Measurements from ENCODE around the gene ESRRG.

ESRRG gene

DNA sequence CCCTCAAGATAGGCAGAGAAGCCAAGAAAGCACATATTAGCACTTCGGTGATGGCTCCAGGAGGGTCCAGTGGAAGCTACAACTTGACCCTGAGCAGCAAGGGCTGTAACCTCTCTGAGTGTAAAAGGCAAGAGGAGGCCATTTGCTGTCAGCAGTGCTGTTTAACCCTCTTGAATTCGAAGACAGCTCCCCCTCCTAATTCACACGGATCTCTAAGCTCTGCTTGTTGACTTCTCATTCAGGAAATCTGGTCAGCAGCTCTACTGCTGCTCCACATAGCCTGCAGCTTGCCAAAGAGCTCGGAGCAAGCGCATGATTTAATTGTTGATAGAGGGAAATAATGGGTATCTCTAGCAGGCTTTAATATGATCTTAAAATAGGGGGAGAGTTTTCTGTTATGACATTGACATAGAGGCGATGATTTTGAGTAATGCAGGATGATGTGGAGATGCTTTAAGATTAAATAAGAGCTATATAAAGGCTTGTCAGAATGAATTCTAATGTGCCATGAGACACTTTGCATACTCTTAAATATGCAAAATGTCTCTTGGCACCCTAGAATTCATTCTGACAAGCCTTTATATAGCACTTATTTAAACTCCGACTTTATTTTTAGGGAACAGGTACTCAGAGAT, 220.6 kb downstream of the ESRRG start:
- peak; percentile 95 for ATAC-seq
- 0 out of 2 replicates have a peak, but pooled peaks have one; percentile 28 for TF ChIP-seq ZFP3 (CRISPR knock-in tag; IDR thresholded peaks at IDR 0.05)
- TF ChIP-seq OSR1 (CRISPR knock-in tag; IDR thresholded peaks at IDR 0.05): no peak
- TF ChIP-seq TOX (CRISPR knock-in tag; IDR thresholded peaks at IDR 0.05; ENCODE audit: borderline replicate concordance): peak; percentile 59; the same call in 1 of the 2 replicates
- TF ChIP-seq SNAI2 (CRISPR knock-in tag; IDR thresholded peaks at IDR 0.05): no peak
- TF ChIP-seq GLIS3 (CRISPR knock-in tag; IDR thresholded peaks at IDR 0.05): no peak

DNA sequence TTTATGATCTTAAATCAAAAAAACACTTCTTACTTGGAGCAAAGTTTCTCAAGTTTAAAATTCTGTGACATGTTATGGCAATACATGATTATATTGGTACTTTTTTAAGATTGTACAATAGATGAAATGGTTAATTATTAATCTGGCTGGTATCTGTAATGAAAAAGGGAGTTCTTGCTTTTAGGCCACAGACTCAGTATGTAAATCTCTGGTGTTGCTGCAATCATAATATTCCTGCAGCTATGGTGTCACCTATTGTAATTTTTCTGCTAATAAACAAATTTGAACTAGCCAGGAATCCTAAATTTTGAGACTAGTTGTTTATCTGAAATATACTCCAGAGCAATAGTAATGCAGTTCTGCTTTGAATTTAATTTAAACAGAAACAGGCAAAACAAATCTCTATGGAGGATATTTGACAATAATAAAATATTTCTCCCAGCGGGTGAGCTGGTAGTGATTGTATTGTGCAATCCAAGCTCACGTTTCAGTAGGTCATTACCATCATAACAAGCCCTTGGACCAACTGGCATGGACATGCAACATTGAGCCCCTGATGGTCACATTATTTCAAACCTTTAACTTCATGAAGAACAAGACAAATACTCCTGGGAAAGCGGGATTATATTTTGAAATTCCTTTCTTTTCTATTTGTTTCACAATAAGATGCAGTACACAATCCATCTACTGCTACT, 222.8 kb downstream of the ESRRG start:
- ATAC-seq: no peak
- no peak for TF ChIP-seq BACH2 (CRISPR knock-in tag; IDR thresholded peaks at IDR 0.05; ENCODE audit: borderline replicate concordance)
- no peak for TF ChIP-seq ARNTL (CRISPR knock-in tag; IDR thresholded peaks at IDR 0.05; ENCODE audit: borderline replicate concordance, low read depth)
- no peak for TF ChIP-seq ZNF8 (CRISPR knock-in tag; IDR thresholded peaks at IDR 0.05)
- TF ChIP-seq, protein P1, sequence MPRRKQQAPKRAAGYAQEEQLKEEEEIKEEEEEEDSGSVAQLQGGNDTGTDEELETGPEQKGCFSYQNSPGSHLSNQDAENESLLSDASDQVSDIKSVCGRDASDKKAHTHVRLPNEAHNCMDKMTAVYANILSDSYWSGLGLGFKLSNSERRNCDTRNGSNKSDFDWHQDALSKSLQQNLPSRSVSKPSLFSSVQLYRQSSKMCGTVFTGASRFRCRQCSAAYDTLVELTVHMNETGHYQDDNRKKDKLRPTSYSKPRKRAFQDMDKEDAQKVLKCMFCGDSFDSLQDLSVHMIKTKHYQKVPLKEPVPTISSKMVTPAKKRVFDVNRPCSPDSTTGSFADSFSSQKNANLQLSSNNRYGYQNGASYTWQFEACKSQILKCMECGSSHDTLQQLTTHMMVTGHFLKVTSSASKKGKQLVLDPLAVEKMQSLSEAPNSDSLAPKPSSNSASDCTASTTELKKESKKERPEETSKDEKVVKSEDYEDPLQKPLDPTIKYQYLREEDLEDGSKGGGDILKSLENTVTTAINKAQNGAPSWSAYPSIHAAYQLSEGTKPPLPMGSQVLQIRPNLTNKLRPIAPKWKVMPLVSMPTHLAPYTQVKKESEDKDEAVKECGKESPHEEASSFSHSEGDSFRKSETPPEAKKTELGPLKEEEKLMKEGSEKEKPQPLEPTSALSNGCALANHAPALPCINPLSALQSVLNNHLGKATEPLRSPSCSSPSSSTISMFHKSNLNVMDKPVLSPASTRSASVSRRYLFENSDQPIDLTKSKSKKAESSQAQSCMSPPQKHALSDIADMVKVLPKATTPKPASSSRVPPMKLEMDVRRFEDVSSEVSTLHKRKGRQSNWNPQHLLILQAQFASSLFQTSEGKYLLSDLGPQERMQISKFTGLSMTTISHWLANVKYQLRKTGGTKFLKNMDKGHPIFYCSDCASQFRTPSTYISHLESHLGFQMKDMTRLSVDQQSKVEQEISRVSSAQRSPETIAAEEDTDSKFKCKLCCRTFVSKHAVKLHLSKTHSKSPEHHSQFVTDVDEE (CRISPR knock-in tag; IDR thresholded peaks at IDR 0.05): no peak
- TF ChIP-seq OSR1 (CRISPR knock-in tag; IDR thresholded peaks at IDR 0.05): no peak

DNA sequence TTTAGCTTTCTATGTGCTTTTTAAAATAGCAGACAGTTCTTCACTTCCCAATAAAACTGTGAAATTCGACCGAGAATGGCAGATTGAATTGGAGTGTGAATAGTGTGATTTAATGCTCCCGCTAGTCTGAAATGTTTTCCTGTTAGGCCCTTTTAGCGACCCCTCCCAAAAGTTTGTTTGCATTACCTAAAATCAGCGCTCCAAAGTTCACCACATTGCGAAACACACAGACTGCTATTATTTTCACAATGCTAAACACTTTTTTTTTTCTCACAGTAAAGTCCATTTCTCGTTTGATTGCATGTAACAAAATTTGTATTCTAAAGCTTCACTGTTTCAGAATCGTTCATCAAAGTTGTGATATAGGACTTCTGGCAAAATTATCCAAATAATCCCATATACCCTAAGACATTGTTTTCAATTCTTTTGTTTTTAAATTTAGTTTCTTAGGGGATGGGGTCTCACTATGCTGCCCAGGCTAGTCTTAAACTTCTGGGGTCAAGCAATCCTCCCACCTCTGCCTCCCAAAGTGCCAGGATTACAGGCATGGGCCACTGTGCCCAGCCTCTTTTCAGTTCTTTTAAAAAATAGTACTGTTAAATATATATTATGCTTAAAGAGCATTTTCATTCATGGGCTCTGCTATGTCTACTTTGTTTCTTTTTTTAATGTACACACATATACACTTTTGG, 223.5 kb downstream of the ESRRG start:
- TF ChIP-seq TOX (CRISPR knock-in tag; IDR thresholded peaks at IDR 0.05; ENCODE audit: borderline replicate concordance): no peak
- ATAC-seq: no peak

DNA sequence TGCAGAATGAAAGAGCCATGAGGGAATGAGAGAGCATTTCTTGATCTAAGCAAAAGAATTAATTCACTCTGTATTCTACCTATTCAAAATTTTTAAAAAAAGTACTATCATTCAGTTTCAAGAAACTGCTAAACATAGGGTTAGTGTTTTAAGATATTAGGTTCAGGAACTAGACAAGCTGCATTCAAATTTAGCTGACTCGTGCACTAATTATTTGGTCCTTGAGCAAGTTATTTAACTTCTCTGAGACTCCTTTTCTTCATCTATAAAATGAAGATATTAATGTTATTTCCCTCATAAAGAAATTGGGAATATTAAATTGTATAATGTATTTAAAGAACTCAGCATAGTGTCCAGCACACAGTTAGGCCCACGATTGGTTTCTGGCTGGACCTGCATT, 225.0 kb downstream of the ESRRG start:
- ATAC-seq: no peak
- no peak for TF ChIP-seq ISL1 (CRISPR knock-in tag; IDR thresholded peaks at IDR 0.05)
- no peak for TF ChIP-seq ARNTL (CRISPR knock-in tag; IDR thresholded peaks at IDR 0.05; ENCODE audit: borderline replicate concordance, low read depth)
- TF ChIP-seq ZFP30 (CRISPR knock-in tag; IDR thresholded peaks at IDR 0.05): no peak
- no peak for TF ChIP-seq PPARA (CRISPR knock-in tag; IDR thresholded peaks at IDR 0.05; ENCODE audit: borderline replicate concordance)
- TF ChIP-seq ZNF8 (CRISPR knock-in tag; IDR thresholded peaks at IDR 0.05): no peak
- no peak for TF ChIP-seq ZNF70 (CRISPR knock-in tag; IDR thresholded peaks at IDR 0.05)
- no peak for TF ChIP-seq BACH2 (CRISPR knock-in tag; IDR thresholded peaks at IDR 0.05; ENCODE audit: borderline replicate concordance)
- TF ChIP-seq RARB (CRISPR knock-in tag; IDR thresholded peaks at IDR 0.05): no peak
- TF ChIP-seq TCF4 (CRISPR knock-in tag; IDR thresholded peaks at IDR 0.05; ENCODE audit: borderline replicate concordance): no peak
- TF ChIP-seq, protein P1 (CRISPR knock-in tag; IDR thresholded peaks at IDR 0.05): no peak

DNA sequence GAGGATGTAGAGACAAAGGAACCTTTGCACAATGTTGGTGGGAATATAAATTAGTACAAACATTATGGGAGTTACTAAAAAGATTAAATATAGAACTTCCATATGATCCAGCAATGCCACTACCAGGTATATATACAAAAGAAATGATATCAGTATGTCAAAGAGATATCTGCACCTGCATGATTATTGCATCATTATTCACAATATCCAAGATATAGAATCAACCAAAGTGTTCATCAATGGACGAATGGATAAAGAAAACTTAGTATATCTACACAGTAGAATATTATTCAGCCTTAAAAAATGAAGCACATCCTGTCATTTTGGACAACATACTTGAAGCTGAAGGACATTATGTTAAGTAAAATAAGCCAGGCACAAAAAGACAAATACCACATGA, 238.2 kb downstream of the ESRRG start:
- no peak for ATAC-seq

More for the DNA sequence above, 238.2 kb downstream of the ESRRG start:
- no peak for TF ChIP-seq ZFP30 (CRISPR knock-in tag; IDR thresholded peaks at IDR 0.05)
- TF ChIP-seq ISL1 (CRISPR knock-in tag; IDR thresholded peaks at IDR 0.05): no peak
- no peak for TF ChIP-seq ZNF70 (CRISPR knock-in tag; IDR thresholded peaks at IDR 0.05)
- no peak for TF ChIP-seq ZNF565 (CRISPR knock-in tag; conservative IDR thresholded peaks at IDR 0.05; ENCODE audit: low read depth)
- TF ChIP-seq ZFP3 (CRISPR knock-in tag; IDR thresholded peaks at IDR 0.05): no peak
- TF ChIP-seq, protein P2, sequence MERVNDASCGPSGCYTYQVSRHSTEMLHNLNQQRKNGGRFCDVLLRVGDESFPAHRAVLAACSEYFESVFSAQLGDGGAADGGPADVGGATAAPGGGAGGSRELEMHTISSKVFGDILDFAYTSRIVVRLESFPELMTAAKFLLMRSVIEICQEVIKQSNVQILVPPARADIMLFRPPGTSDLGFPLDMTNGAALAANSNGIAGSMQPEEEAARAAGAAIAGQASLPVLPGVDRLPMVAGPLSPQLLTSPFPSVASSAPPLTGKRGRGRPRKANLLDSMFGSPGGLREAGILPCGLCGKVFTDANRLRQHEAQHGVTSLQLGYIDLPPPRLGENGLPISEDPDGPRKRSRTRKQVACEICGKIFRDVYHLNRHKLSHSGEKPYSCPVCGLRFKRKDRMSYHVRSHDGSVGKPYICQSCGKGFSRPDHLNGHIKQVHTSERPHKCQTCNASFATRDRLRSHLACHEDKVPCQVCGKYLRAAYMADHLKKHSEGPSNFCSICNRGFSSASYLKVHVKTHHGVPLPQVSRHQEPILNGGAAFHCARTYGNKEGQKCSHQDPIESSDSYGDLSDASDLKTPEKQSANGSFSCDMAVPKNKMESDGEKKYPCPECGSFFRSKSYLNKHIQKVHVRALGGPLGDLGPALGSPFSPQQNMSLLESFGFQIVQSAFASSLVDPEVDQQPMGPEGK (CRISPR knock-in tag; IDR thresholded peaks at IDR 0.05; ENCODE audit: borderline replicate concordance): no peak
- TF ChIP-seq, protein P3, sequence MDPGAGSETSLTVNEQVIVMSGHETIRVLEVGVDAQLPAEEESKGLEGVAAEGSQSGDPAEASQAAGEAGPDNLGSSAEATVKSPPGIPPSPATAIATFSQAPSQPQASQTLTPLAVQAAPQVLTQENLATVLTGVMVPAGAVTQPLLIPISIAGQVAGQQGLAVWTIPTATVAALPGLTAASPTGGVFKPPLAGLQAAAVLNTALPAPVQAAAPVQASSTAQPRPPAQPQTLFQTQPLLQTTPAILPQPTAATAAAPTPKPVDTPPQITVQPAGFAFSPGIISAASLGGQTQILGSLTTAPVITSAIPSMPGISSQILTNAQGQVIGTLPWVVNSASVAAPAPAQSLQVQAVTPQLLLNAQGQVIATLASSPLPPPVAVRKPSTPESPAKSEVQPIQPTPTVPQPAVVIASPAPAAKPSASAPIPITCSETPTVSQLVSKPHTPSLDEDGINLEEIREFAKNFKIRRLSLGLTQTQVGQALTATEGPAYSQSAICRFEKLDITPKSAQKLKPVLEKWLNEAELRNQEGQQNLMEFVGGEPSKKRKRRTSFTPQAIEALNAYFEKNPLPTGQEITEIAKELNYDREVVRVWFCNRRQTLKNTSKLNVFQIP (CRISPR knock-in tag; IDR thresholded peaks at IDR 0.05; ENCODE audit: borderline replicate concordance, low read depth): no peak
- TF ChIP-seq PPARA (CRISPR knock-in tag; IDR thresholded peaks at IDR 0.05; ENCODE audit: borderline replicate concordance): no peak
- TF ChIP-seq, protein P1 (CRISPR knock-in tag; IDR thresholded peaks at IDR 0.05): no peak
- no peak for TF ChIP-seq SNAI2 (CRISPR knock-in tag; IDR thresholded peaks at IDR 0.05)
- no peak for TF ChIP-seq RARB (CRISPR knock-in tag; IDR thresholded peaks at IDR 0.05)

Data from SK-N-SH treated with all-trans-retinoic acid at 6 μM for 48 hours (cell line).